Neuronal stem cell (in vitro differentiated cells): Measurements from ENCODE around the gene SLAMF7.

Experiments
- DNase-seq: peaks from one replicate; pipeline ENCODE4 v3.0.0-alpha.2; 2013; ENCODE audit warnings: low spot score
- H2AFZ ChIP-seq: one replicate; pipeline ENCODE4 v1.6.1; 2013; ENCODE audit warnings: mild to moderate bottlenecking, low read length, inconsistent platforms
- H2AK5ac ChIP-seq: 2 replicates; pipeline ENCODE4 v1.6.1; 2013; ENCODE audit warnings: low read depth, mild to moderate bottlenecking, inconsistent platforms, low read length, moderate library complexity, mixed read lengths
- H2BK120ac ChIP-seq: 2 replicates; pipeline ENCODE4 v1.6.1; 2013; ENCODE audit warnings: low read depth, mild to moderate bottlenecking, inconsistent platforms, low read length, moderate library complexity, mixed read lengths
- H2BK12ac ChIP-seq: one replicate; pipeline ENCODE4 v1.6.1; 2013; ENCODE audit warnings: low read length, inconsistent platforms
- H2BK15ac ChIP-seq: 2 replicates; pipeline ENCODE4 v1.6.1; 2013; ENCODE audit warnings: mild to moderate bottlenecking, low read length, inconsistent platforms, mixed read lengths
- H2BK5ac ChIP-seq: one replicate; pipeline ENCODE4 v1.6.1; 2013; ENCODE audit warnings: inconsistent platforms, mild to moderate bottlenecking, low read length, moderate library complexity
- H3K14ac ChIP-seq: one replicate; pipeline ENCODE4 v1.6.1; 2013; ENCODE audit warnings: low read length, inconsistent platforms
- H3K18ac ChIP-seq: 2 replicates; pipeline ENCODE4 v1.6.1; 2013; ENCODE audit warnings: low read length, inconsistent platforms
- H3K23ac ChIP-seq: 2 replicates; pipeline ENCODE4 v1.6.1; 2013; ENCODE audit warnings: low read depth, mild to moderate bottlenecking, mixed read lengths, low read length, inconsistent platforms; ENCODE audit not compliant: poor library complexity
- H3K27ac ChIP-seq: replicated peaks from 3 replicates; pipeline ENCODE4 v1.5.1; 2013; ENCODE audit warnings: low read length, inconsistent platforms
- H3K27me3 ChIP-seq, 3 experiments: 2 replicates each; pipeline ENCODE4 v1.6.1; 2013; ENCODE audit warnings: low read length in 3 of 3, mild to moderate bottlenecking in 2 of 3, inconsistent platforms in 1 of 3, low read depth in 1 of 3, mixed read lengths in 1 of 3, moderate library complexity in 1 of 3; ENCODE audit not compliant: control insufficient read depth in 3 of 3, insufficient read depth in 3 of 3
- H3K36me3 ChIP-seq, 2 donors: replicated peaks in 1 of 2; 2 replicates each; pipeline ENCODE4 v1.6.1; 2013; ENCODE audit warnings: low read length in 2 of 2; ENCODE audit not compliant: control insufficient read depth in 2 of 2, insufficient read depth in 2 of 2
- H3K4ac ChIP-seq: 2 replicates; pipeline ENCODE4 v1.6.1; 2013; ENCODE audit warnings: inconsistent platforms, mild to moderate bottlenecking, low read length, moderate library complexity
- H3K4me1 ChIP-seq, 2 donors: 1 replicate in 1 of 2; 2 replicates in 1 of 2; pipeline ENCODE4 v1.6.1; 2013; ENCODE audit warnings: low read length in 2 of 2, low read depth in 1 of 2; ENCODE audit not compliant: control insufficient read depth in 2 of 2, insufficient read depth in 1 of 2
- H3K4me2 ChIP-seq: one replicate; pipeline ENCODE4 v1.6.1; 2013; ENCODE audit warnings: mild to moderate bottlenecking, low read length, inconsistent platforms; ENCODE audit not compliant: insufficient read depth, poor library complexity, severe bottlenecking
- H3K4me3 ChIP-seq, 2 donors: 2 replicates each; pipeline ENCODE4 v1.5.1; 2013; ENCODE audit warnings: low read length in 2 of 2, mild to moderate bottlenecking in 2 of 2, inconsistent platforms in 1 of 2, moderate library complexity in 1 of 2
- H3K79me1 ChIP-seq: one replicate; pipeline ENCODE4 v1.6.1; 2013; ENCODE audit warnings: low read depth, mild to moderate bottlenecking, inconsistent platforms, low read length, moderate library complexity
- H3K9ac ChIP-seq: one replicate; pipeline ENCODE4 v1.6.1; 2013; ENCODE audit warnings: mild to moderate bottlenecking, low read depth, low read length, inconsistent platforms; ENCODE audit not compliant: poor library complexity
- H3K9me3 ChIP-seq, 2 donors: replicated peaks in 1 of 2; 2 replicates each; pipeline versions ENCODE3 to v1.6.1; 2013; ENCODE audit warnings: low read length in 2 of 2, mild to moderate bottlenecking in 2 of 2, inconsistent platforms in 1 of 2, low read depth in 1 of 2, mixed read lengths in 1 of 2, moderate library complexity in 1 of 2; ENCODE audit not compliant: control insufficient read depth in 2 of 2, insufficient read depth in 1 of 2
- H4K8ac ChIP-seq: one replicate; pipeline ENCODE4 v1.6.1; 2013; ENCODE audit warnings: low read depth, mild to moderate bottlenecking, inconsistent platforms, low read length, moderate library complexity
- H4K91ac ChIP-seq: one replicate; pipeline ENCODE4 v1.6.1; 2013; ENCODE audit warnings: low read length, low read depth, mild to moderate bottlenecking, inconsistent platforms; ENCODE audit not compliant: poor library complexity
- WGBS, 2 donors: extraction: QIAGEN DNeasy Blood & Tissue Kit; methylation state at CpG; one replicate each; pipeline ENCODE4 v1.1.7; 2013; ENCODE audit warnings: missing lambda C conversion rate in 2 of 2, mixed read lengths in 1 of 2; ENCODE audit not compliant: insufficient read length in 2 of 2, insufficient replicate concordance in 1 of 2; ENCODE audit errors: extremely low coverage in 2 of 2; 5-methylcytosine and 5-hydroxymethylcytosine counted together

The SLAMF7 gene

GRCh38 chr1:160800645-160801408 lies 61.8 kb downstream of the SLAMF7 start:
- H3K18ac ChIP-seq: no peak overlapping the region
- no peak overlapping the region for H2BK12ac ChIP-seq
- no peak for DNase-seq
- no peaks in the 10 kb centered on the region for H3K9me3 ChIP-seq
- H3K4me3 ChIP-seq: no peak overlapping the region
- H3K79me1 ChIP-seq: no peaks in the 10 kb centered on the region
- no peak overlapping the region for H4K8ac ChIP-seq
- H3K4me2 ChIP-seq: no peak overlapping the region
- H4K91ac ChIP-seq: no peak overlapping the region
- no peak overlapping the region for H2AFZ ChIP-seq
- WGBS, 2 donors: no CpG with 5 or more reads among the region's 4 CpGs
- H3K27ac ChIP-seq: no peak overlapping the region
- H2BK5ac ChIP-seq: no peak overlapping the region
- H3K9ac ChIP-seq: no peak overlapping the region
- H3K23ac ChIP-seq: no peak overlapping the region
- no peaks in the 10 kb centered on the region for H3K4me1 ChIP-seq
- H3K27me3 ChIP-seq: no peaks in the 10 kb centered on the region
- H2AK5ac ChIP-seq: no peak overlapping the region
- no peak overlapping the region for H3K4ac ChIP-seq
- no peak overlapping the region for H3K14ac ChIP-seq
- no peak overlapping the region for H2BK15ac ChIP-seq
- no peaks in the 10 kb centered on the region for H3K36me3 ChIP-seq
- no peak overlapping the region for H2BK120ac ChIP-seq

- Histone ChIP-seq H3K23ac (peak overlapping the region; percentile 31), H4K91ac (no peak overlapping the region), H3K14ac (peak overlapping the region; percentile 47), H4K8ac (no peak overlapping the region), H3K9ac (no peak overlapping the region), H3K4me3 (no peak overlapping the region), H3K79me1 (no peaks in the 10 kb centered on the region), H2BK120ac (no peak overlapping the region), H3K36me3 (no peaks in the 10 kb centered on the region), H2AFZ (no peak overlapping the region), H3K9me3 (no peaks in the 10 kb centered on the region), H3K18ac (peak overlapping the region; percentile 8), H3K4me1 (no peaks in the 10 kb centered on the region), H3K27ac (no peak overlapping the region), H2BK15ac (no peak overlapping the region), H2AK5ac (no peak overlapping the region), H3K4ac (no peak overlapping the region), H2BK5ac (no peak overlapping the region), H3K4me2 (no peak overlapping the region), H2BK12ac (no peak overlapping the region), H3K27me3 (no peaks in the 10 kb centered on the region)
- no peak for DNase-seq
- no CpG with 5 or more reads among the region's 43 CpGs for WGBS, 2 donors
These were observed 63.0 kb downstream of the SLAMF7 start for GRCh38 chr1:160801836-160802580.
